Activated B cell treated with CpG ODN at 0.5 μM for 24 hours (primary cell): ENCODE measurements around the gene SLC16A5. TPM values are rescaled to one million over a fixed set of nuclear protein-coding genes. Genes with fewer than 3 reads are reported as not detected.

ENCODE experiments used
- ATAC-seq: fragments of 200-7000 bp; cut with Tn5 transposase; one replicate; pipeline ENCODE4 v1.10.0; 2021; ENCODE audit warnings: low read depth, mild to moderate bottlenecking, moderate library complexity
- CTCF ChIA-PET: fragments of 350-600 bp; sonication (Branson Sonifier 250); formaldehyde crosslinking; loops from one replicate; lab custom pipeline; 2021; ENCODE audit warnings: antibody characterized with exemption; lab: Charles Lee
- POLR2A ChIA-PET: fragments of 350-600 bp; sonication (Branson Sonifier 250); formaldehyde crosslinking; loops from one replicate; lab custom pipeline; 2021; ENCODE audit warnings: antibody characterized with exemption; lab: Charles Lee
- DNase-seq: peaks from one replicate; pipeline ENCODE4 v3.0.0; 2022
- H3K27ac Mint-ChIP-seq: one replicate; pipeline ENCODE4 v1.8.0; 2020; ENCODE audit warnings: mixed read lengths
- H3K27me3 Mint-ChIP-seq: one replicate; pipeline ENCODE4 v1.8.0; 2021; ENCODE audit warnings: mixed read lengths
- H3K36me3 Mint-ChIP-seq: one replicate; pipeline ENCODE4 v1.8.0; 2021; ENCODE audit warnings: low read depth, mixed read lengths
- H3K4me1 Mint-ChIP-seq: one replicate; pipeline ENCODE4 v1.8.0; 2021; ENCODE audit warnings: mixed read lengths
- H3K4me3 Mint-ChIP-seq: one replicate; pipeline ENCODE4 v1.8.0; 2020; ENCODE audit warnings: mild to moderate bottlenecking, mixed read lengths
- H3K9me3 Mint-ChIP-seq: one replicate; pipeline ENCODE4 v1.8.0; 2020; ENCODE audit warnings: mixed read lengths
- CTCF ChIP-seq: fragments of 200-600 bp; IDR thresholded peaks from one replicate; pipeline ENCODE4 v1.8.0; 2022; ENCODE audit warnings: antibody characterized with exemption, mild to moderate bottlenecking
- intact Hi-C: fragments of 100-400 bp; cut with micrococcal nuclease; formaldehyde crosslinking; loops from one replicate; pipeline ENCODE4 v1.15.1; 2024
- total RNA-seq: library from RNA; stranded (reverse); gene quantifications from 2 replicates; pipeline ENCODE4 v1.2.3, GENCODE V29; 2022

Gene SLC16A5
- total RNA-seq, 1 donor from 2014 or later: 5.7 TPM

- no peak for ATAC-seq
- intact Hi-C loops: no loop called here
- no peak for DNase-seq
- Mint-ChIP-seq H3K4me3 (no peak overlapping the region), H3K4me1 (peaks cover 17% of the 10 kb centered on the region), H3K9me3 (no peaks in the 10 kb centered on the region), H3K36me3 (no peaks in the 10 kb centered on the region), H3K27ac (no peak overlapping the region), H3K27me3 (no peaks in the 10 kb centered on the region)
- CTCF ChIA-PET: interaction anchor here (1.0 kb wide), 1 partner anchor 15 kb away, joined by 3 read pairs; no protein-coding TSS in a partner anchor
- no peak for TF ChIP-seq CTCF
- POLR2A ChIA-PET: interaction anchor here (0.8 kb wide), 1 partner anchor 11 kb away, joined by 5 read pairs; the partner anchor contains the start of gene ARMC7
These were observed 11.1 kb downstream of the SLC16A5 start for GRCh38 chr17:75098861-75099260.

GRCh38 chr17:75099881-75100595 is 12.3 kb downstream of the SLC16A5 start:
- Mint-ChIP-seq H3K4me3 (no peak overlapping the region), H3K4me1 (peaks cover 17% of the 10 kb centered on the region), H3K27ac (no peak overlapping the region), H3K27me3 (no peaks in the 10 kb centered on the region), H3K36me3 (no peaks in the 10 kb centered on the region), H3K9me3 (no peaks in the 10 kb centered on the region)
- CTCF ChIA-PET: no interaction called here
- DNase-seq: no peak
- ATAC-seq: no peak
- POLR2A ChIA-PET: no interaction called here
- no peak for TF ChIP-seq CTCF
- intact Hi-C loops: no loop called here

- POLR2A ChIA-PET: interaction anchor here (0.6 to 1.5 kb wide), 8 partner anchors 11 to 678 kb away, joined by 3 to 12 read pairs (median 4); partner anchors contain the start of gene SLC25A19
- no peak for TF ChIP-seq CTCF
- Mint-ChIP-seq H3K9me3 (no peaks in the 10 kb centered on the region), H3K4me1 (peaks cover 14% of the 10 kb centered on the region), H3K4me3 (peak overlapping the region; percentile 1), H3K27ac (peak overlapping the region; percentile 57), H3K36me3 (no peaks in the 10 kb centered on the region), H3K27me3 (no peaks in the 10 kb centered on the region)
- CTCF ChIA-PET: interaction anchor here (0.6 to 5.3 kb wide), 4 partner anchors 12 to 105 kb away, joined by 3 to 22 read pairs (median 4); no protein-coding TSS in a partner anchor
- DNase-seq (no peak), ATAC-seq (peak; percentile 77)
- intact Hi-C loops: no loop called here
These were observed 14.6 kb downstream of the SLC16A5 start for GRCh38 chr17:75102385-75102821.

- intact Hi-C loops: no loop called here
- Mint-ChIP-seq H3K9me3 (no peaks in the 10 kb centered on the region), H3K4me3 (no peak overlapping the region), H3K36me3 (no peaks in the 10 kb centered on the region), H3K4me1 (peaks cover 17% of the 10 kb centered on the region), H3K27me3 (no peaks in the 10 kb centered on the region), H3K27ac (no peak overlapping the region)
- ChIA-PET POLR2A (interaction anchor here (1.2 to 3.2 kb wide), 2 partner anchors 10 to 25 kb away, joined by 3 to 9 read pairs; no protein-coding TSS in a partner anchor), CTCF (interaction anchor here (1.0 to 5.3 kb wide), 4 partner anchors 10 to 142 kb away, joined by 3 to 22 read pairs (median 4); no protein-coding TSS in a partner anchor)
- DNase-seq (no peak), ATAC-seq (no peak)
- TF ChIP-seq CTCF: no peak
These were observed 16.1 kb downstream of the SLC16A5 start for GRCh38 chr17:75103601-75104554.
